EH (cell line): ENCODE measurements around the gene WNT3A.

Source experiments
- DNase-seq: peaks from one replicate; pipeline ENCODE4 v3.0.0-alpha.2; 2015; ENCODE audit warnings: low read depth

WNT3A gene

DNA sequence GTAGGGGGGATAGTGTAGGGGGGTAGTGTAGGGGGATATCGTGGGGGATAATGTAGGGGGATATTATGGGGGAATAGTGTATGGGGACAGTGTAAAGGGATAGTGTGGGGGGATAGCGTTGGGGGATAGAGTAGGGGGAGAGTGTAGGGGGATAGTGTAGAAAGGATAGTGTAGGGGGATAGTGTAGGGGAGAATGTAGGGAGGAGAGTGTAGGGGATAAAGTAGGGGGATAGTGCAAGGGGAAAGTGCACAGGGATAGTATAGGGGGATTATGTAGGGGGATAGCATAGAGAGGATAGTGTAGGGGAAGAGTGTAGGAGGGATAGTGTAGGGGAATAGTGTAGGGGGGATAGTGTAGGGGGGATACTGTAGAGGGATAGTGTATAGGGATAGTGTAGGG is 63.4 kb downstream of the WNT3A start:
- DNase-seq, result no peak

DNA sequence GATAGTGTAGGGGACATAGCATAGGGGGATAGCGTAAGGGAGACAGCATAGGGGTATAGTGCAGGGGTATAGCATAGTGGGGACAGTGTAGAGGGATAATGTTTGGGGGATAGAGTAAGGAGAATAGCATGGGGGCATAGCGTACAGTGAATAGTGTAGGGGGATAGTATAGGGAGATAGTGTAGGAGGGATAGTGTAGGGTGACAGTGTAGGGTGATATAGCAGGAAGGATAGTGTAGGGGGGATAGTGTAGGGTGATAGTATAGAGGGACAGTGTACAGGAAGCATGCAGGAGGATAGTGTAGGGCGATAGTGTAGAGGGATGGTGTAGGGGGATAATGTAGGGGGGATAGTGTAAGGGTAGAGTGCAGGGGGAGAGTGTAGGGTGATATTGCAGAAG is 64.1 kb downstream of the WNT3A start:
- DNase-seq, result no peak

DNA sequence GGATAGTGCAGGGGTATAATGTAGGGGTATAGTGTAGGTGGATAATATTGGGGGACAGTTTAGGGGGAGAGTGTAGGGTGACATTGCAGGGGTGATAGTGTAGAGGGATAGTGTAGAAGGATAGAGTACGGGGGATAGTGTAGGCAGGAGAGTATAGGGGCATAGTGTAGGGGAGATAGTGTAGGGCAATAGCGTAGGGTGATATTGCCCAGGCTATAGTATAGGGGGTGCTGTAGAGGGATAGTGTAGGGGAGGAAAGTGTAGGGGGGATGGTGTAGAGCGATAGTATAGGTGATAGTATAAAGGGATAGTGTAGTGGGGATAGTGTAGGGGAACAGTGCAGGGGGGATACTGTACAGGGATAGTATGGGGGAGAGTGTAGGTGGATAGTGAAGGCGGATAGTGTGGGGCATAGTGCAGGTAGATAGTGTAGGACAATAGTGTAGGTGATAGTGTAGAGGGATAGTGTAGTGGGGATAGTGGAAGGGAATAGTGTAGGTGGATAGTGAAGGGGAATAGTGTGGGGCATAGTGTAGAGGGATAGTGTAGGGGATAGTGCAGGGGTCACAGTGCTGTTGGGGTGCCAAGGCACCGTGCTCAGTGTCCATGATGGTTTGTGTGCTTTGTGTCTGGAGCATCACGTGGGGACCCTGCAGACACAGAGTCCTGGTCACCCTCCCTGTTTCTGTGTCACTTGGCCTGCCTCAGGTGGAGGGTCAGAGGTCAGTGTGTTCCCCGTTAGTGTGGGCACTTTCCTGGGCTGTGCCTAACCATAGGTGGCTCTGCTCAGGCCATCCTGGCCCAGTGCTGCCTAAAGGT is 65.2 kb downstream of the WNT3A start:
- no peak for DNase-seq

DNA sequence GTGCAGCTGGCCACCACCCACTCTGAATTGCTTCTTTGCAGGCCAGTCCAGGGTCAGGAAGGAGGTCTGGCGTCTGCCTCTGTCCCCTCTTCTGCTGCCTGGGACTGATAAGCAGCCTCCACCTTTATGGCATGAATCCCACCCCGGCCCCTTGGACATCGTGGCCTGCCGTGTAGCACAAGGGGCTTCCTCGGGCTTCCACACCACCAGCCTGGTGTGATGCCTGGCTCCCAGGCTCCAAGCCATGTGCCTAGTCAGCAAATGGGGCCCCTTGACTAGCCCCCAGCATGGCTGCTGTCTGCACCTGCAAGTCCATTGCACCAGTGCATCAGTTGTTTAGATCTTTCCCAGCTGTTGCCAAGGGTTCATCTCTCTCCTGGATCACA is 65.9 kb downstream of the WNT3A start:
- no peak for DNase-seq

- DNase-seq, result no peak
Measured at GRCh38 chr1:228073061-228073856, 66.5 kb downstream of the WNT3A start.

GRCh38 chr1:228073857-228074545 is 67.2 kb downstream of the WNT3A start:
- peak; percentile 46 for DNase-seq

DNA sequence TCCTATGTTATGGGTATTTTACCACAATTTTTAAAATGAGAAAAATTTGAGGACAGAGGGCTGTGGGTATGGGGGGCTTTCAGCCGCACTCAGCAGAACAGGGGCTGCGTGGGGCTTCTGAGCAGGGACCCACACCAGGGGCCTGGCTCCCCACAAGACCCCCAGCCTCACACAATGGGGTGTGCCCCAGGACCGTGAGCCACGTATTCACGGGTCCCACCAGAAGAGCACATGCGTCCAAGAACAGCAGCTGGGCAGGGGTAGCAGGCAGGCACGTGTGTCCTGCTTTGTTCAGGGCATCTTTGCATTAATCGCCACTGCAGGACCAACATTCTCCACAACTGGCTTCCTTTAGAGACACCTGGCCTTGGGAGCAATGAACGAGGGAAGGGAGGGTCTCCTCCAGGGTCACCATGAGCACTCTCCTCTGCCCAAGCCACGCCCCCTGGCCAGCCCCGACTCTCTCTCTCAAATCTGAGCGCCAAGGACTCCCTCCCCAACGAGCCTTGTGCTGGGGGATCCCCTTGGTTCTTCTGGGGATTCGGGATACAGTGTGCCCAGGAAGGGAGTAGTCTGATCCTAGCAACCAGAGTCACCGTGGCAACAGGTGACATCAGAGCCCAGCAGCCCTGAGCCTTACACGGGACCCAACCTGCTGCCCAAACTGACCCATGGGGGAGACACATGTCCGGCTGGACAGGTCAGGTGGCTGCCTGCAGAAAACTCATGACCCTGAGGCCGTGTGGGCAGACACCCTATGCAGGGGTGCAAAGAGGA is 68.3 kb downstream of the WNT3A start:
- no peak for DNase-seq

DNA sequence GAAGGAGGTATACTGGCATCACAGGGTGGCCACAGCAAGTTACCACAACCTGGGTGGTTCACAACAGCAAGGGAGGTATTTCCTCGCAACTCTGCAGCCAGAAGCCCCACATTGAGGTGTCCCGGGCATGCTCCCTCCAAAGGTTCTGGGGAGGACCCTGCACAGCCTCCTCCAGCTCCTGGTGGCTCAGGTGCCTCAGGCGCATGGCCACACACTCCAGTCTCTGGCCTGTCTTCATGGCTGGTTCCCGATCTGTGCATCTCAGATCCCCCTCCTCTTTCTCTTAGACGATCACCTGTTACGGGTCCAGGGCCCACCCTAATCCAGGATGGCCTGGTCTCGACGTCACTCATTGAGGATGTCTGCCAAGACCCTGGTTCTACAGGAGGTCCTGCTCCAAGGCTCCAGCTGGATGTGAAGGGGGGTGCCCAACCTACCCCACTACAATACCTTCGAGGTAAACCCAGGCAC is 69.0 kb downstream of the WNT3A start:
- no peak for DNase-seq

- DNase-seq, result no peak
Measured at GRCh38 chr1:228076796-228077430, 70.1 kb downstream of the WNT3A start.

DNA sequence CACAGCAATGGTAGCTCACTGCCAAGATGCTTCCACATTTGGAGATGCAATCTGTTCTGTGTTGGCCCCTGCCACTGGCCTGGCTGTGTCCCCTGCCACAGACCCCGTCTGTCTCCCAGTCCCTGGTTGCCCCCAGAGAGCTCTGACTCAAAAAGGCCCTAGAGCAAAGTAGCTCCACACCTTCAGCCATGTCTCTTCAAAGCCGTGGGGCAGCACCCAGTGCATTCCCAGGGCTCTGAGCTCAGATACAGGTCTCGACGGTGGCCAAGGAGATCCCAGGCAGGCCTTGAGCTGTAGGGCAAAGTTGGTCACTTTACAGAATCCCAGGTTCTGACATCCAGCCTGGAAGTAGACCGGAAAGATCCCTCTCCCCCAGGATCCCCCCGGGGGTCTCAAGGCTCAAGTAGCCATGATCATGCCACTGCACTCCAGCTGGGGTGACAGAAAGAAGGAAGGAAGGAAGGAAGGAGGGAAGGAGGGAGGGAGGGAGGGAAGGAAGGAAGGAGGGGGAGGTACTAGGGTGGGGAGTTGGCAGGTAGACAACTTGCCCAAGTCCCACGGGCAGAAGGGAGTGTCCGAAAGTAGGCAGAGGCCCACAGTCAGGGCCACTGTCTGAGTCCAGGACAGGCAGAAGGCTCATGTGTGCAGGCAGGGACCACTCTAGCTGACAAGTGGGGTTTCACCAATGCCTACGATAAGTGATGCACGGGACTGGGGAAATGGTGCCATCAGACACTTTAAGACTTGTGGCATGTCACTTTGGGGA is 71.0 kb downstream of the WNT3A start:
- DNase-seq, result no peak

GRCh38 chr1:228079013-228079412 is 72.2 kb downstream of the WNT3A start:
- no peak for DNase-seq

DNA sequence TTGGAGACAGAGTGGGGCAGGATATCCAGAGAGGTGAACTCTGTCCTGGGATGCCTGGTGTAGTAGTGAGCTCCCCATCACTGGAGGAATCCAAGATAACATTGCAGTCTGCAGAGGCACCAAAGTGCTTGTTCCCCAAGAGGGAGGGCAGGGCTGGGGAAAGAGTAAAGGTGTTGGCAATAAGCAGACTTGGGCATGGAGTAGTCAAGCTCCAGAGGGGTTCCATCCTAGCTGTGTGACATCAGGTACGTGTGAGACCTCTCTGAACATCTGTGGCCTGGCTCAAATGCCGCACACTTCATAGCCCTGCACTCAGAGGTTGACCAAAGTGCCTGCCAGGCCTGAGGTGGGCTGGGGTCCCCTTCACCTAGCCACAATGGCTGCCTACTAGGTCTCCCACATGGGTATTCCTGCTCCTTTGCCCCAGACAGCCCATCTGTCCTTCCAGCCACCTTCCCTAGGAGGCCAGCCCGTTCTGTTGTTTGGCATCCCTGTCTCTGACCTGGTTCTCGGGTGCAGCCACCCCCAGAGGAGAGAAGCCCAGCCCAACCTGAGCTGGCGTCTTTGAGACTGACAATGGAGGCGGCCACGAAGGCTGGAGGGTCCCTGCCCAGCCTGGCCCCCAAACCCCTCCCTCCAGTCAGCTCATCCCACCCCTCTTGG is 72.9 kb downstream of the WNT3A start:
- DNase-seq, result no peak

GRCh38 chr1:228081144-228081543 is 74.3 kb downstream of the WNT3A start:
- no peak for DNase-seq

DNA sequence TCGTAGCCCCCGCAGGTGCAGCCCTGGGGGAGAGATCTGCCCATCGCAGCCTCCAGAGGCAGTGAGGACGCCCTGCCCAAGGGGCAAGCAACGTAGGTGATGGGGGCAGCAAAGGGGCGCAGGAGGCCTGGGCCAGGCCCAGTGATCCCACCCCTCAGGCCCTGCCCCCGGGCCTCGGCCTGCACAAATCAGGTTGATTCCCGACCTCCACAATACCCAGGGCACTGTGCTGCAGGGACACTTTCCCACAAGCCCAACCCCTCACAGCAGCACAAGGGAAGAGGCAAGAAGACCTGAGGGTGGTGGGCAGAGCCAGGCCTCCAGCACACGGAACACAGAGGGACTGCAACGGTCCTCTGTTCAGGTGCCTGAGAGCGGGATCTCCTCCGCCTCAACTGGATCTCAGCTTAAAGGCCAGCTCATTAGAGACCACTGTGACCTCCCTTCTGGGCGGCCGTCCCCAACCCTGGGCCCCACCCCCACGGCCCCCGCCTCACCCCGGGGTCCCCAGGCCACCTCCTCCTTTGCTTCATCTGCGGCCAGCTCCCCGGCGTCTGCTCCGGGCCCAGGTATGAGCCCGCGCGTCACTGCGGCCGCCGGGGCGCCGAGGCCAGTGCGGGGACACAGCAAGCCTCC is 74.9 kb downstream of the WNT3A start:
- peak; percentile 23 for DNase-seq

GRCh38 chr1:228082214-228082917 is 75.6 kb downstream of the WNT3A start, which contains the start of gene ARF1:
TSS of gene ARF1 (plus strand) at chr1:228082708. CDS start at chr1:228097115, 14,407 bp downstream.
- peak; percentile 90 for DNase-seq

DNA sequence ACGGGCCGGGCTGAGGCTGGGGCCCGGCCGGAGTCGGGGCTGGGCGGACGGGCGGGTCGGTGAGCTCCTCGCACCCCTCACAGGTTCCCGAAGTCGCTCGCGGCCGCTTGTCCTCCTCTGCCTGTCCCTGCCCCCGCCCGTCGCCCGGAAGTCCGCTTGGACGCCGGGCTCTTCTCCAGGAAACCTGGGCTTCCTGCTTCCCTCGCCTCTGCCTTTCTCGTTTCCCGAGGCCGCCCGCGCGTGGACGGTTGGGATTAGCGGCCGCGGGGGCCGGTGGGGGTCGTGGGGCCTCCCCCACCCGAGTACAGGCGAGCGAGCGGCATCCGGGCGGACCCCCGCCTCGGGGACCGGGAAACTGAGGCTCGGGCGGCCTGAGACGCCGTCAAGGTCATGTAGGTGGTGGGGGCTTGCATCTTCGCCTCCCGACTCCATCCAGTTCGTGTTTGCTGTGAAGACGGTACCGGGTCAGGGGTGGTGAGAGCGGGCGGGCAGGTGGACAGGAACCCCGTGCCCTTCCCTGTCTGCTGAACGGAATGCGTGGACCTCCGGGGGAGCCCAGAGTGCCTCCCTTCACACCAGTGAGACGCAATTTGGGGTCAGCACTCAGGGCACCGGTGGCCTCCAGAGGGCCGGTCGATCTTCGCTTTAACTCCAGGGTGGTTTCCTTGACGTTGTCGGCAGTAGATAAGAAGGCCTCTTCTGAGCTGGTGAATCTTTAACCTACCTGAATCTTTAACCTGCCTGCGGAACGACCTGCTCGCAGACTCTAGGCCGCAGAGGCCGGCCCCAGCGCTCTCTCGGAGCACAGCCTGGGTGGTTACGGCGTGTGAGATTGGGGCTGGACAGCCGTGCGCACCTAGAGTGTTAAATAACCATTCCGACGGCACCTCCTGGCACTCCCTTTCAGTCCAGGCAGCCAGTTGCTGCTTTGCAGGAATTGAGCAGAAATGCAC is 76.4 kb downstream of the WNT3A start:
- peak; percentile 69 for DNase-seq

- DNase-seq, result peak; percentile 45
Measured at GRCh38 chr1:228083871-228084278, 77.1 kb downstream of the WNT3A start.

DNA sequence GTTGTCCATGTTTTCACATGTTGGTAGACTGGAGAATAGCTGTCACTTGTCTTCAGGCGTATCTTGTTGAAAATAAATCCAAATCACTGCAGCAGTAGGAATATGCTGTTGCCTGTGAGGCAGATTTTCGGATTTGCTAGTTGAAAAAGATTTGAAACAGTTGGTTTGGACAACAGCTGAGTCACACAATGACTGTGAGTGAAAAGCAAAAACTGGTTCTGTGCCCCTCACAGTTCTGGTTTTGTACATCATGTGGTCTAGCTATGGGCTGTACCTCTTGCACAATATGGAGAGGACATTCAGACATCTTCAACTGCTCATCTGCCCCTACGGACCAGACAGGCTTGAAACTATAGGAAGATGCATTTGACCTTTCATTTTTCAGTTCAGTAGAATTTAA is 77.5 kb downstream of the WNT3A start:
- peak; percentile 82 for DNase-seq
